Activated T-cell treated with anti-CD3 and anti-CD28 coated beads for 24 hours (primary cell): ENCODE data around the gene BCL2L12.
"Not testable (repeated sequence)": the region's sequence is repeated elsewhere in the genome, so short reads cannot be mapped to it uniquely, and the experiment has no call there.

Experiments
- DNase-seq: peaks from one replicate; pipeline ENCODE4 v3.0.0-alpha.2; 2020; ENCODE audit warnings: low read depth

The BCL2L12 gene

DNA sequence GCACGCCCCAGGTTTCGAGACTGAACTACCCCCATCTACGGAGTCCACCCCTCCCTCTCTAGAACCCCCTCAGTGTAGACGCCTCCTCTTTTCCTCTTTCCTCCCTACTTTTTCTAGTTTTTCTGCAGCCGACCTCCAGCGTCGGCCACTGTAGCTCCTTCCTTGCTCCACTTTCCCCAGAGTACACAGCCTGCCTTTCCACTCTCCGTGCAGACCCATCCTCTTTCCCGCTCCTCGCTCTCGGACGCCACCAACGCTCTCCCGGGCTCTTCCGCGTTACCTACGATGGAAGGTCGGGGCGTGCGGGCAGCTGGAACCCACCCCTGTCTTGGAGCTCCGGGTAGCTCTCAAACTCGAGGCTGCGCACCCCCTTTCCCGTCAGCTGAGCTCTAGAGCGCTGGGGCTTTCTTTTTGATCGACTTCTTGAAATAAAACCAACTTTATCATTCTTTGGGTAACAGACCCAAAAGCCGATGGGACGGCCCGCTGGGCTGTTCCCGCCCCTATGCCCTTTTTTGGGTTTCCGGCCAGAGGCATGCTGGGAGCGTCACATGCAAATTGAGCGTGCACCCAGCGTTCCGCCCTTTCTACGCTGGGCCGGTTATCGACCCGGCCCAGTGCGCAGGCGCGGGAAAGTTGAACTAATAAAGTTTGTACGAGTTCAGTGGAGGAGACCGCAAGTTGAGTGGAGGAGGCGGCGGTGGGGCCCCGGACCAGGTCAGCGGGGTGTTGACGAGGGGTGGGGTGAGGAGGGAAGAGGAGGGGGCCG is at the start of gene BCL2L12, which contains the start of gene IRF3:
Gene BCL2L12 (plus strand): TSS at position 583 of the 769 bp plus-strand sequence. CDS start 760 bp downstream, outside the sequence.
Gene IRF3 (minus strand): TSS at position 507 of the 769 bp plus-strand sequence. CDS start 1,019 bp downstream, outside the sequence.
- DNase-seq = peak; percentile 99

GRCh38 chr19:49616532-49616931 is 49.2 kb upstream of the BCL2L12 start:
- DNase-seq = no peak

- no peak for DNase-seq
These were observed 48.8 kb upstream of the BCL2L12 start for GRCh38 chr19:49616945-49617344.

DNA sequence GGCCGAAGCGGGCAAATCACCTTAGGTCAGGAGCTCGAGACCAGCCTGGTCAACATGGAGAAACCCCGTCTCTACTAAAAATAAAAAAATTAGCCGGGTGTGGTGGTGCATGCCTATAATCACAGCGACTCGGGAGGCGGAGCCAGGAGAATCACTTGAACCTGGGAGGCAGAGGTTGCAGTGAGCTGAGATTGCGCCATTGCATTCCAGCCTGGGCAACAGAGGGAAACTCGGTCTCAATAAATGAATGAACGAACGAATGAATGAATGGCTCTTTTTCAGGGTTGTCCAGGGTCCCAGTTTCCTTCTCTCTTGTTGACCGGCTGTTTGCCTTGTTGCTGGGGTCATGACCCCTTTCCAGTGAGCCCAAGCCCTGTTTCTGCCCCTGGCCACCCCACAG is 47.9 kb upstream of the BCL2L12 start:
- not testable (repeated sequence) for DNase-seq

GRCh38 chr19:49624967-49625910 is 40.5 kb upstream of the BCL2L12 start:
- DNase-seq = no peak

- no peak for DNase-seq
These were observed 39.5 kb upstream of the BCL2L12 start for GRCh38 chr19:49626226-49626625.

DNA sequence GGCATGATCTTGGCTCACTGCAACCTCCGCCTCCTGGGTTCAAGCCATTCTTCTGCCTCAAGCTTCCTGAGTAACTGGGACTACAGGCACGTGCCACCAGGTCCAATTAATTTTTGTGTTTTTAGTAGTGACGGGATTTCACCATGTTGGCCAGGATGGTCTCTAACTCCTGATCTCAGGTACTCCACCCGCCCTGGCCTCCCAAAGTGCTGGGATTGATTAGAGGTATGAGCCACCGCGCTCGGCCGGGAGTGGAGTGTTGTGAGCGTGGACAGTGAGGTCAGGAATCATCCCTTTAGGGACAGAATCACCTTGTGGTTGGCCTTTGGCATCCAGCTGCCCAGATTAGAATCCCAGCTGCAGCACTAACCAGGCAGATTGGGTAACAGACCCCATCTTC is 36.1 kb upstream of the BCL2L12 start:
- DNase-seq = no peak

DNA sequence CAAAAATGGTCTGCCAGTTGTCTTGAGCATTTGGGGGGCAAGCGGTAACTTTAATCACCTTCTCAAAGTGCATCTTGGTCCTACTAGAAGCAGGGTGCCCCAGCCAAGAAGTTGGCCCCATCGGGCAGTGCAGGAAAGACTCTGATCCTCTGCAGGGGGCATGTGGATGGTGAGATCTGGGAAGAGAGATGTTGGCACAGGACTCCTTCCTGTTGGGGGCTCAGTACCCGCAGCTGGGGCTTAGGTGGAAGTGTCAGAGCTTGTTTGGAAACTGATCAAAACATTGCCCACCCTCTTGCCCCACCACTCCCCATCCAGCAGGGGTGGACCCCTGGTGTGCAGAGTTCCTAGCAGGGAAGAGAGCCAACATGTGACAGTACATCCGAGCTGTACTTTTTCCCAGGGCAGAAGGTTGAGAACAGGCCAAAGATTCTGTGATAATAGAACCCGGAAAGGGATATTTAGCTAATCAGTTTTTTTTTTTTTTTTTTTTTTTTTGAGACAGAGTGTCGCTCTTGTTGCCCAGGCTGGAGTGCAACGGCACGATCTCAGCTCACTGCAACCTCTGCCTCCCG is 34.6 kb upstream of the BCL2L12 start:
- DNase-seq = no peak

GRCh38 chr19:49631610-49632192 is 34.0 kb upstream of the BCL2L12 start:
- DNase-seq = no peak

- DNase-seq = no peak
These were observed 33.2 kb upstream of the BCL2L12 start for GRCh38 chr19:49632576-49632975.

DNA sequence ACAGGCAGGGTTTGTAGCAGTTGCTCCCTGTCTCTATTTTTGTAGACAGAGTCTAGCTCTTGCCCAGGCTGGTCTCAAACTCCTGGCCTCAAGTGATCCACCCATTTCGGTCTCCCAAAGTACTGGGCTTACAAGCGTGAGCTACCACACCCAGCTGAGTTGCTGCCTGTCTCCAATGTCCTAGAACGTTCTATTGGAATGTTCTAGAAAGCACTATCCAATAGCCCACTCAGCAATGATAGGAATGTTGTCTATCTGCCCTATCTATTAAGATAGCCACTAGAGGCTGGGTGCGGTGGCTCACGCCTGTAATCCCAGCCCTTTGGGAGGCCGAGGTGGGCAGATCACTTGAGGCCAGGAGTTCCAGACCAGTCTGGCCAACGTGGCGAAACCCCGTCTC is 32.5 kb upstream of the BCL2L12 start:
- not testable (repeated sequence) for DNase-seq

DNA sequence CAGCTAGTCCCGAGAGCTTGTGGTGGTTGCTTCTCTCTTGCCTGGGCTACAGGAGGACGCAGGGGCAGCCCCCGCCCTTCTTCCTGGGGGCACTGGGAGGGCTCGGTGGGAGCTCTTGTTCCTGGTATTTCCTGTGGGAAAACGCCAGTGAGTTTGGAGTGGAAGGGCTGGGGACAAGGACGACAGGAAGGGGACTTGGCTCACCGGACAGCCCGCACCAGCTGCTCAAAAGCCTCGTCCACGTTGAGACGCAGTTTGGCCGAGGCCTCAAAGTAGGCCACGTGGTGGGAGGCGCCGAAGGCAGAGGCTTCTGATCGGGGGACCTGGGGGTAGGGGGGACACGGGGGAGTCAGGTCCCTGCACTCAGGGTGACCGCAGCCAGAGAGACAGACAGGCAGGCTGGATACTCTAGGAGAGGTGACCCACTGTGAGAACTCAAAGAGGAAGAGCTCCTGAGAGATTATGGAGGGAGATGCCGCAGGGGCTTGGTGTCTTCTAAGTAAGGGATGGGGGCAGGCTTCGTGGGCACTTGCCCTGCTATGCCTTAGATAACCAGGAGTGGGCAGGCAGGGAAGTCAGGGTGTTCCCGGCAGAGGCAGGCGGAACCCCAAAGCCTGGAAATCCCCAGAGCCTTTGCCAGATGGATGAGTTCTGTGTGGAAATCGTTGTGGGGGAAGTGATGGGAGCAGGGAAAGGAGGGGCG is 30.1 kb upstream of the BCL2L12 start:
- DNase-seq = no peak

DNA sequence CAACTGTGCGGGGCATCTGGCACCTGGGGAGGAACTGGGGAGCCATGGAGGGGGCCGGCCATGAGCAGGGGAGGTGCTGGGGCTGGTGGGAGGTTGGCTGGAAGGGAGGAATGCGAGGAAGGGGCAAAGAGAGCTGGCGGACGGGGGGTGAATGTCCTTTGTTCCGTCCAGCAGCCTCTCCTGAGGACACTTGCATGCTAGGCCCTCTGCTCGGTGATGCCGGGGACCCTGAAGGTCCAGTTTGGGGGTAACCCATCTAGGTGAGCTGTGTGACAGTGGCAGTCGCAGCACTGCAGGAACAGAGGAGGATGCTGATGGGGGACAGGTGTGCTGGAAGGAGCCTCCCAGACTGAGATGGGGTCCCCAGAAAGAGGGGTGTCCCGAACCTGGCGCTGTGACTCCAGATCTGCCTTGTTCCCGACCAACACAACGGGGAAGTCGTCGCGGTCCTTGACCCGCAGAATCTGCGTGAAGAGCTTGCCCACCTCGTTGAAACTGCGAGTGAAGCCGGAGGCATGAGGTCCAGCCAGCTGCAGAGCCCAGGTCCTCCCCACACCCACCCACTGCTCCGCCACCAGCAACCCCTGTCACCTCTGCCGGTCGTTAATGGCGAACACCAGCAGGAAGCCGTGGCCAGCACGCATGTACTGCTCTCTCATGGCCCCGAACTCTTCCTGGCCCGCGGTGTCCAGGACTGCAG is 29.4 kb upstream of the BCL2L12 start:
- DNase-seq = no peak

DNA sequence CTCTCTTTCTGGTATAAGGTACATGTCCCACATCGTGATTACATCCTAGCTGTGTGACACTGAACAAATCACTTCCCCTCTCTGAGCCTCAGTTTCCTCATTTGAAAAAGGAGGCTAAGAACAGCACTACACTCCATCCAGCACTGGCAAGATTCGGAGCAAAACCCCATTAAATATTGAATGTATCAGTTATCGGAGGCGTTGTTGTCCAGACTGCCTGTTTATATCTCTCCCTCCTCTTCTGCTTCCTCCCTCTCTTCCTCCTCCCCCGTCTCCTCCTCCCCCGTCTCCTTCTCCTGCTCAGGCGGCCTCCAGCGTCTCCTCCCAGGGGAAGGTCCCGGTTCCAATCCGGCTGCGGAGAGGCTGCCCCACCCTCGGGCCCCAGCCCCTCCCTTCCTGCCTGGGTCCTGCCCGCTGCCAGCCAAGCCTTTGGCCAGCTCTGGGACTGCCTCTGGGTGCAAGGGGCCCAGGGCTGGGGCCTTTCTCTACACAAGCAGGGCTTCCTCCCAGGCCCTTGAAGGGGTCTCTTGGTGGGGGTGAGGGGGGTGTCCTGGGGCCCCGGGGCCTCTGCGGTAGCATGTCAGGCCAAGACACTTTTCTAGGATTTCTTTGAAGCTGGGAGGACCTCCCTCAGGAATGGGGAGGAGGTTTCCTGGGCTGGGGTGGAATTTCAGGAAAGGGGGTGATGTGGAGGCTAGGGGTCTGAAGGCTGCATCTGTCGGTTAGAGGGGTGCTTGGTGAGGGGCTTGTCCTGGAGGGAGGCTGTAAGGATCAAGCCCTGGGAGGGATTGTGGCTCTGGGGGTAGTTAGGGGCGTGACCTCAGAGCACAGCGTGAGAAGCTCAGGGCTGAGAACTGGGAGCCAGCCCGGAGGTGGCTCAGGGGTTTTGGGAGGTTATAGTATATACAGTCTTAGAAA is 27.7 kb upstream of the BCL2L12 start:
- DNase-seq = no peak

DNA sequence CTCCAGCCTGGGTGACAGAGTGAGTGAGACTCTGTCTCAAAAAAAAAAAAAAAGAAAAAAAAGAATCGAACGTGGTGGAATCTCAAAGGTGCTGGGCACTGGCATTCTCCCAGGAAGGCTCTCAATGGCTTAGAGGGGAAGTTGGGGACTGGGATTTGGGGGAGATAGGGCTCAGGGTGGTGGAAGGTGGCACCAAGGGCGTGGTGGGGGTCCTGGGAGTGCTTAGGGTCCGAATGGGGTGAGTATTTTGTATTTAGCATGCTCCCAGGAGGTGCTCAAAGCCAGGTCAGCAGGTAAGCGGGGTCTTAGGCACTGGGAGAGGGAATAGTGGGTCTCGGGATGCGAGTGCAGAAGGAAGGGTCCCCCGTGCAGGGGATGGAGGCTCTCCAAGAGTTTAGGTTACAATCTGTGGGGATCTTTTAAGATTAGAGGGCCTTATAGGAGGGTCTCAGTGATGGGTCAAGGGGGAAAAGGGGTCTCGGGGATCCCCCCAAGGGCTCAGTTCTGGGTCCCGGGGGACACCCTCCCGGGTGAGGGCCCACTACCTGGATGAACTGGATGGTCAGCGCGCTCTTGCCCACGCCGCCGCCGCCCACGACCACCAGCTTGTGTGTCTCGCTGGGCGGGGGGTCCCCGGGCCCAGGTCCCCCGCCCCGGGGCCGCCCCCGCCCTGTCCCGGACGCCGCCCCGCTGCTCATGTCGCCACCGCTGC is 26.2 kb upstream of the BCL2L12 start:
- DNase-seq = no peak

- peak; percentile 100 for DNase-seq
These were observed 25.4 kb upstream of the BCL2L12 start, which contains the start of gene RRAS for GRCh38 chr19:49640113-49640898. TSS of gene RRAS (minus strand) at chr19:49640143. CDS start at chr19:49640098, 45 bp downstream.

- DNase-seq = peak; percentile 99
These were observed 23.8 kb upstream of the BCL2L12 start, which contains the start of gene SCAF1 for GRCh38 chr19:49641688-49642491. TSS of gene SCAF1 (plus strand) at chr19:49642209. CDS start at chr19:49645027, 2,818 bp downstream.
